IPS DF 6.9 (cell line): ENCODE results near the gene CTDNEP1.

Source experiments
- DNase-seq: peaks from one replicate; pipeline ENCODE4 v3.0.0-alpha.2; 2013; ENCODE audit warnings: low read depth, low spot score
- H3K27ac ChIP-seq: one replicate; pipeline ENCODE4 v1.5.1; 2013; ENCODE audit warnings: low read length, control low read depth
- H3K27me3 ChIP-seq: 2 replicates; pipeline ENCODE4 v1.6.1; 2013; ENCODE audit warnings: mild to moderate bottlenecking, low read length; ENCODE audit not compliant: control insufficient read depth, insufficient read depth
- H3K36me3 ChIP-seq: 2 replicates; pipeline ENCODE4 v1.6.1; 2013; ENCODE audit warnings: low read length; ENCODE audit not compliant: control insufficient read depth, insufficient read depth
- H3K4me1 ChIP-seq: 2 replicates; pipeline ENCODE4 v1.6.1; 2013; ENCODE audit warnings: low read length; ENCODE audit not compliant: control insufficient read depth, insufficient read depth
- H3K4me3 ChIP-seq: 2 replicates; pipeline ENCODE4 v1.5.1; 2013; ENCODE audit warnings: mild to moderate bottlenecking, low read length
- H3K9me3 ChIP-seq: 2 replicates; pipeline ENCODE4 v1.6.1; 2013; ENCODE audit warnings: low read length, inconsistent platforms; ENCODE audit not compliant: control insufficient read depth, insufficient read depth
- WGBS: extraction: QIAGEN DNeasy Blood & Tissue Kit; methylation state at CpG from one replicate; pipeline ENCODE4 v1.1.7; 2013; ENCODE audit warnings: mixed read lengths, missing lambda C conversion rate; ENCODE audit not compliant: insufficient read length, insufficient coverage; 5-methylcytosine and 5-hydroxymethylcytosine counted together

Gene CTDNEP1

GRCh38 chr17:7237761-7238419, 13.6 kb downstream of the CTDNEP1 start:
- WGBS, result no CpG with 5 or more reads among the region's 73 CpGs
- Histone ChIP-seq H3K9me3 (no peaks in the 10 kb centered on the region), H3K36me3 (peaks cover 16% of the 10 kb centered on the region), H3K27ac (no peak overlapping the region), H3K27me3 (no peaks in the 10 kb centered on the region), H3K4me1 (peaks cover 2% of the 10 kb centered on the region; the same call in 1 of the 2 replicates), H3K4me3 (peak overlapping the region; percentile 95)
- no peak for DNase-seq

GRCh38 chr17:7237266-7237760, 14.2 kb downstream of the CTDNEP1 start:
- H3K36me3 ChIP-seq, result peaks cover 16% of the 10 kb centered on the region
- DNase-seq, result no peak
- H3K27me3 ChIP-seq, result no peaks in the 10 kb centered on the region
- H3K9me3 ChIP-seq, result no peaks in the 10 kb centered on the region
- H3K4me3 ChIP-seq, result peak overlapping the region; percentile 95; the same call in 1 of the 2 replicates
- no CpG with 5 or more reads among the region's 6 CpGs for WGBS
- peaks cover 2% of the 10 kb centered on the region; the same call in 1 of the 2 replicates for H3K4me1 ChIP-seq
- H3K27ac ChIP-seq, result no peak overlapping the region

GRCh38 chr17:7236808-7237207, 14.7 kb downstream of the CTDNEP1 start:
- H3K36me3 ChIP-seq, result peaks cover 16% of the 10 kb centered on the region
- no peak for DNase-seq
- H3K9me3 ChIP-seq, result no peaks in the 10 kb centered on the region
- no peak overlapping the region for H3K4me3 ChIP-seq
- H3K27ac ChIP-seq, result no peak overlapping the region
- 100% methylated on average over 1 of the region's 6 CpGs for WGBS
- H3K4me1 ChIP-seq, result peaks cover 2% of the 10 kb centered on the region; the same call in 1 of the 2 replicates
- H3K27me3 ChIP-seq, result no peaks in the 10 kb centered on the region

GRCh38 chr17:7235693-7236665, 15.6 kb downstream of the CTDNEP1 start:
- DNase-seq, result no peak
- no CpG with 5 or more reads among the region's 22 CpGs for WGBS
- no peak overlapping the region for H3K4me3 ChIP-seq
- peaks cover 16% of the 10 kb centered on the region for H3K36me3 ChIP-seq
- 0 out of 2 replicates have a peak, but pooled peaks cover 2% of the 10 kb centered on the region for H3K4me1 ChIP-seq
- H3K9me3 ChIP-seq, result no peaks in the 10 kb centered on the region
- no peaks in the 10 kb centered on the region for H3K27me3 ChIP-seq
- no peak overlapping the region for H3K27ac ChIP-seq

- Histone ChIP-seq H3K4me3 (peak within 1 kb of the TSS; percentile 85), H3K36me3 (peaks cover 24% of the 10 kb centered on the region), H3K27ac (no peak within 1 kb of the TSS), H3K4me1 (0 out of 2 replicates have a peak, but pooled peaks cover 2% of the 10 kb centered on the region), H3K27me3 (no peaks in the 10 kb centered on the region), H3K9me3 (no peaks in the 10 kb centered on the region)
- peak; percentile 84 for DNase-seq
- WGBS, result no CpG with 5 or more reads among the region's 72 CpGs
Observed at GRCh38 chr17:7234083-7234951, 17.2 kb downstream of the CTDNEP1 start, which contains the start of gene DVL2. Gene DVL2, minus strand, starts transcription at chr17:7234517. Its CDS starts 255 bp downstream, at chr17:7234262.

- no peak for DNase-seq
- Histone ChIP-seq H3K36me3 (peaks cover 29% of the 10 kb centered on the region), H3K4me1 (0 out of 2 replicates have a peak, but pooled peaks cover 2% of the 10 kb centered on the region), H3K27me3 (no peaks in the 10 kb centered on the region), H3K4me3 (peak overlapping the region; percentile 85), H3K27ac (no peak overlapping the region), H3K9me3 (no peaks in the 10 kb centered on the region)
- WGBS, result no CpG with 5 or more reads among the region's 9 CpGs
Observed at GRCh38 chr17:7233701-7234082, 17.8 kb downstream of the CTDNEP1 start.

- H3K36me3 ChIP-seq, result peaks cover 41% of the 10 kb centered on the region
- H3K4me1 ChIP-seq, result 0 out of 2 replicates have a peak, but pooled peaks cover 2% of the 10 kb centered on the region
- H3K27me3 ChIP-seq, result no peaks in the 10 kb centered on the region
- H3K4me3 ChIP-seq, result no peak overlapping the region
- no peaks in the 10 kb centered on the region for H3K9me3 ChIP-seq
- no peak overlapping the region for H3K27ac ChIP-seq
- WGBS, result no CpG with 5 or more reads among the region's 5 CpGs
- DNase-seq, result no peak
Observed at GRCh38 chr17:7232114-7232513, 19.4 kb downstream of the CTDNEP1 start.

- peaks cover 39% of the 10 kb centered on the region for H3K36me3 ChIP-seq
Observed at GRCh38 chr17:7229504-7229903, 22.0 kb downstream of the CTDNEP1 start.

GRCh38 chr17:7228920-7229319, 22.6 kb downstream of the CTDNEP1 start:
- Histone ChIP-seq H3K27ac (no peak overlapping the region), H3K36me3 (peaks cover 44% of the 10 kb centered on the region), H3K4me3 (no peak overlapping the region), H3K9me3 (no peaks in the 10 kb centered on the region), H3K27me3 (no peaks in the 10 kb centered on the region), H3K4me1 (no peaks in the 10 kb centered on the region; the same call in 1 of the 2 replicates)
- WGBS, result no CpG with 5 or more reads among the region's 14 CpGs
- DNase-seq, result no peak

More at GRCh38 chr17:7229504-7229903, 22.0 kb downstream of the CTDNEP1 start:
- H3K4me3 ChIP-seq, result no peak overlapping the region
- no CpG with 5 or more reads among the region's 19 CpGs for WGBS
- H3K9me3 ChIP-seq, result no peaks in the 10 kb centered on the region
- H3K27me3 ChIP-seq, result no peaks in the 10 kb centered on the region
- no peak for DNase-seq
- H3K4me1 ChIP-seq, result no peaks in the 10 kb centered on the region; the same call in 1 of the 2 replicates
- no peak overlapping the region for H3K27ac ChIP-seq
